ENCODE data around the gene MBLAC1. TPM values are rescaled to one million over a fixed set of nuclear protein-coding genes. Genes with fewer than 3 reads are reported as not detected.

MBLAC1 gene
- total and polyA plus RNA-seq, 9 of the 15 experiments (the other 6 are each of a cell fraction or from before 2014, with no cell fraction given), result 0.03 to 3.1 (median 0.52) TPM

- TF ChIP-seq HMGXB4 (CRISPR knock-in tag; IDR thresholded peaks at IDR 0.05) (no peak), SAFB2 (IDR thresholded peaks at IDR 0.05; ENCODE audit: borderline replicate concordance, low read depth, low read length, severe bottlenecking) (no peak), EHMT2 (IDR thresholded peaks at IDR 0.05) (no peak), SMAD4 (CRISPR knock-in tag; conservative IDR thresholded peaks at IDR 0.05) (no peak; the same call in 1 of the 2 replicates), PREB (CRISPR knock-in tag; IDR thresholded peaks at IDR 0.05) (no peak), NCOR1 (IDR thresholded peaks at IDR 0.05) (no peak), AFF1 (IDR thresholded peaks at IDR 0.05; ENCODE audit: low read depth in 1 of 2, partially characterized antibody in 2 of 2) (no peak), HINFP (tag; conservative IDR thresholded peaks at IDR 0.05; ENCODE audit: low read depth) (0 out of 2 replicates have a peak, but pooled peaks have one; percentile 35), PKNOX1 (IDR thresholded peaks at IDR 0.05) (peak; percentile 79), ETV6 (IDR thresholded peaks at IDR 0.05; ENCODE audit: borderline replicate concordance in 1 of 2, low read depth in 2 of 2, low read length in 1 of 2) (no peak), ETV6 (CRISPR knock-in tag; IDR thresholded peaks at IDR 0.05; ENCODE audit: borderline replicate concordance) (peak; percentile 73; the same call in 1 of the 2 replicates), NR2F6 (CRISPR knock-in tag; IDR thresholded peaks at IDR 0.05) (no peak), MCM2 (IDR thresholded peaks at IDR 0.05; ENCODE audit: low read depth) (no peak)
Observed at GRCh38 chr7:100177045-100178001, 50.6 kb downstream of the MBLAC1 start, which contains the start of the genes GPC2 and STAG3 (continued).
